ENCODE data around the gene LCN6. TPM values are rescaled to one million over a fixed set of nuclear protein-coding genes. Genes with fewer than 3 reads are reported as not detected.

Gene LCN6
- total and polyA plus RNA-seq, 2 of the 13 experiments (the other 11 are each of a cell fraction or from before 2014, with no cell fraction given), result not detected

DNA sequence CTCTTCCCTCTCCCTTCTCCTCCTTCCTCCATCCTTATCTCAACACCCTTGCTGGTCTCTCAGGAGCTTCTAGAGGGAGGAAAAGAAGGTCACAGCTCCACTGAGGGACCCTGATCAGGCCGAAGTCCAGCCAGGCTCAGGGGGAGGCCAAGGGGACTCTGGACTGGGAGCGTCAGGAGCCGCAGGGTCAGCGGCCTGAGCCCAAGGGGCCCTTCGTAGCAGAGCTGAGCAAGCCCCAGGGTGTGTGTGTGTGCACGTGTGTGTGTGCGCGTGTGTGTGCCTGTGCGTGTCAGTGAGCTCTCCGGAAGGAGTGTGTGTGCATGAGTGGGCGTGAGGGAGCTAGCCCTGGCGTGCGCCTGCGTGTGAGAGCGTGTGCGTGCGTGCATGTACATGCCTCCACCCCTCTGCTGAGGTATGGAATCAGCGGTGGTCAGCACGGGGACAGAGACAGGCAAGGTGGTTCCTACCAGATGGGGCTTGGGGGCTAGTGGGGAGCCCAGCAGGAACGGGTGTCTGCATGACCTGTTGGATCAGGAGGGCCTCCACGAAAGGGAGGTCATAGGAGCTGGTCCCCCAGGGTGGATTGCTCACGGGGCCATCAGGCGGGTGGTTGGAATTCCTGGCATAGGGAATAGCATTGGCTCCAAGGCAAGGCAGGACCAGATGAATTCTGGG lies 51.0 kb downstream of the LCN6 start (continued):
- TF ChIP-seq ZNF44 (CRISPR knock-in tag; IDR thresholded peaks at IDR 0.05), result 0 out of 2 replicates have a peak, but pooled peaks have one; percentile 65
- TF ChIP-seq, protein P1, sequence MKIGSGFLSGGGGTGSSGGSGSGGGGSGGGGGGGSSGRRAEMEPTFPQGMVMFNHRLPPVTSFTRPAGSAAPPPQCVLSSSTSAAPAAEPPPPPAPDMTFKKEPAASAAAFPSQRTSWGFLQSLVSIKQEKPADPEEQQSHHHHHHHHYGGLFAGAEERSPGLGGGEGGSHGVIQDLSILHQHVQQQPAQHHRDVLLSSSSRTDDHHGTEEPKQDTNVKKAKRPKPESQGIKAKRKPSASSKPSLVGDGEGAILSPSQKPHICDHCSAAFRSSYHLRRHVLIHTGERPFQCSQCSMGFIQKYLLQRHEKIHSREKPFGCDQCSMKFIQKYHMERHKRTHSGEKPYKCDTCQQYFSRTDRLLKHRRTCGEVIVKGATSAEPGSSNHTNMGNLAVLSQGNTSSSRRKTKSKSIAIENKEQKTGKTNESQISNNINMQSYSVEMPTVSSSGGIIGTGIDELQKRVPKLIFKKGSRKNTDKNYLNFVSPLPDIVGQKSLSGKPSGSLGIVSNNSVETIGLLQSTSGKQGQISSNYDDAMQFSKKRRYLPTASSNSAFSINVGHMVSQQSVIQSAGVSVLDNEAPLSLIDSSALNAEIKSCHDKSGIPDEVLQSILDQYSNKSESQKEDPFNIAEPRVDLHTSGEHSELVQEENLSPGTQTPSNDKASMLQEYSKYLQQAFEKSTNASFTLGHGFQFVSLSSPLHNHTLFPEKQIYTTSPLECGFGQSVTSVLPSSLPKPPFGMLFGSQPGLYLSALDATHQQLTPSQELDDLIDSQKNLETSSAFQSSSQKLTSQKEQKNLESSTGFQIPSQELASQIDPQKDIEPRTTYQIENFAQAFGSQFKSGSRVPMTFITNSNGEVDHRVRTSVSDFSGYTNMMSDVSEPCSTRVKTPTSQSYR (CRISPR knock-in tag; IDR thresholded peaks at IDR 0.05; ENCODE audit: borderline replicate concordance), result peak; percentile 69; the same call in 1 of the 2 replicates
- peak; percentile 52; the same call in 1 of the 2 replicates for TF ChIP-seq ETV5 (CRISPR knock-in tag; IDR thresholded peaks at IDR 0.05; ENCODE audit: borderline replicate concordance)
- TF ChIP-seq, protein P2, sequence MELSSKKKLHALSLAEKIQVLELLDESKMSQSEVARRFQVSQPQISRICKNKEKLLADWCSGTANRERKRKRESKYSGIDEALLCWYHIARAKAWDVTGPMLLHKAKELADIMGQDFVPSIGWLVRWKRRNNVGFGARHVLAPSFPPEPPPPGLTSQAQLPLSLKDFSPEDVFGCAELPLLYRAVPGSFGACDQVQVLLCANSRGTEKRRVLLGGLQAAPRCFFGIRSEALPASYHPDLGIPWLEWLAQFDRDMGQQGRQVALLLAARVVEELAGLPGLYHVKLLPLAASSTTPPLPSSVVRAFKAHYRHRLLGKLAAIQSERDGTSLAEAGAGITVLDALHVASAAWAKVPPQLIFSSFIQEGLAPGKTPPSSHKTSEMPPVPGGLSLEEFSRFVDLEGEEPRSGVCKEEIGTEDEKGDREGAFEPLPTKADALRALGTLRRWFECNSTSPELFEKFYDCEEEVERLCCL (CRISPR knock-in tag; IDR thresholded peaks at IDR 0.05; ENCODE audit: borderline replicate concordance), result no peak
- TF ChIP-seq ZNF224 (CRISPR knock-in tag; IDR thresholded peaks at IDR 0.05), result no peak
- TF ChIP-seq FOXA3 (CRISPR knock-in tag; IDR thresholded peaks at IDR 0.05), result peak; percentile 51; the same call in 1 of the 2 replicates
- no peak for TF ChIP-seq NFATC3 (CRISPR knock-in tag; IDR thresholded peaks at IDR 0.05)
- 0 out of 2 replicates have a peak, but pooled peaks have one; percentile 61 for TF ChIP-seq ZNF431 (CRISPR knock-in tag; IDR thresholded peaks at IDR 0.05; ENCODE audit: borderline replicate concordance, low read depth)
- peak; percentile 84 for TF ChIP-seq NR2F6 (IDR thresholded peaks at IDR 0.05)
- peak; percentile 78 for TF ChIP-seq NR2F6 (CRISPR knock-in tag; IDR thresholded peaks at IDR 0.05)
- TF ChIP-seq GZF1 (CRISPR knock-in tag; IDR thresholded peaks at IDR 0.05), result peak; percentile 75
- TF ChIP-seq ZXDC (CRISPR knock-in tag; IDR thresholded peaks at IDR 0.05), result no peak
- no peak for TF ChIP-seq ZNF296 (CRISPR knock-in tag; conservative IDR thresholded peaks at IDR 0.05)
- TF ChIP-seq NR2F2 (IDR thresholded peaks at IDR 0.05; ENCODE audit: borderline replicate concordance, low read depth), result peak; percentile 65
- TF ChIP-seq SNAPC5 (CRISPR knock-in tag; IDR thresholded peaks at IDR 0.05; ENCODE audit: borderline replicate concordance), result no peak
- no peak for TF ChIP-seq ELF1 (CRISPR knock-in tag; IDR thresholded peaks at IDR 0.05)
- no peak for TF ChIP-seq CCDC6 (CRISPR knock-in tag; IDR thresholded peaks at IDR 0.05)
- TF ChIP-seq ZNF317 (CRISPR knock-in tag; IDR thresholded peaks at IDR 0.05), result no peak
- TF ChIP-seq TARDBP (CRISPR knock-in tag; IDR thresholded peaks at IDR 0.05), result peak; percentile 5; the same call in 1 of the 2 replicates
- TF ChIP-seq, protein P3, sequence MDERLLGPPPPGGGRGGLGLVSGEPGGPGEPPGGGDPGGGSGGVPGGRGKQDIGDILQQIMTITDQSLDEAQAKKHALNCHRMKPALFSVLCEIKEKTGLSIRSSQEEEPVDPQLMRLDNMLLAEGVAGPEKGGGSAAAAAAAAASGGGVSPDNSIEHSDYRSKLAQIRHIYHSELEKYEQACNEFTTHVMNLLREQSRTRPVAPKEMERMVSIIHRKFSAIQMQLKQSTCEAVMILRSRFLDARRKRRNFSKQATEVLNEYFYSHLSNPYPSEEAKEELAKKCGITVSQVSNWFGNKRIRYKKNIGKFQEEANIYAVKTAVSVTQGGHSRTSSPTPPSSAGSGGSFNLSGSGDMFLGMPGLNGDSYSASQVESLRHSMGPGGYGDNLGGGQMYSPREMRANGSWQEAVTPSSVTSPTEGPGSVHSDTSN (CRISPR knock-in tag; IDR thresholded peaks at IDR 0.05), result no peak
- peak; percentile 66; the same call in 1 of the 2 replicates for TF ChIP-seq ZBTB38 (CRISPR knock-in tag; IDR thresholded peaks at IDR 0.05)
- TF ChIP-seq POLR2AphosphoS5 (IDR thresholded peaks at IDR 0.05; ENCODE audit: low read depth, low read length), result peak; percentile 30; the same call in 1 of the 2 replicates
- TF ChIP-seq CREM (IDR thresholded peaks at IDR 0.05), result peak; percentile 53; the same call in 1 of the 2 replicates
- TF ChIP-seq CREM (CRISPR knock-in tag; IDR thresholded peaks at IDR 0.05), result no peak
